Stimulated activated CD8-positive, alpha-beta memory T cell treated with anti-CD3 and anti-CD28 coated beads, Interleukin-12 subunit alpha, Interleukin-12 subunit beta, amount 100 ng/mL, for 4 hours (primary cell): ENCODE data around the gene MEIS2.

Experiments used
- DNase-seq: peaks from one replicate; pipeline ENCODE4 v3.0.0-alpha.2; 2020; ENCODE audit warnings: low read depth

The MEIS2 gene

DNA sequence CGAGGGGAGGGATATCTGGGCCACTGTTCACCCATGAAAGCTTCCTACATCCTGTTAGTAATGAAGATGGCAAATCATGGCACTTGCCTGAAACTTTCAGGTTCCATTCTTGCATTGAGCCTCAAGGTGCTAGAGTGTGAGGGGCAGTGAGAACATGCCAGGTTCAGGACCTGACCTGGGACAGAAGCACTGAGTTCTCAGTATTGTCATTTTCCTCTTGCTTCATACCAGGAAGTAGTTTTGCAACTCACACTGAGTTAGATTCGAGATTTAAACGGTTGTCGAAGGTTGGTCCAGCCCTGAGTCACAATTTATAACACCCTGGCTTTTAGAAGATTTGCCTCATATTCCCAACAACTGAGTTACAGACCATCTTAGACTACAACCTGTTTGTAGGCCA lies 11.8 kb upstream of the MEIS2 start:
- DNase-seq: no peak

DNA sequence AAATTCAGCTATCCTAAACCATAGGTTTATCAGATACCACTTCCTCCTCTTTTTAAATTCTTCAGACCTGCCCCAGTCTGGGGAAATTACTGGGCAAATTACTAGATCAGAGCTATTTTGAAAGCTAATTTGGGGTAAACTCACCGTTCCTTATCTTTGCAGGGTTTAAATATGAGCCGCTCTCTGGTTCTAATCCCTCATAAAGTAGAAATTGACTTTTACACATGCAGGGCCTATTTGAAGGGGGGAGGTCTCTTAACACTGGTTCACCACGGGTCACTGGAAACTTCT lies 11.0 kb upstream of the MEIS2 start:
- no peak for DNase-seq

DNA sequence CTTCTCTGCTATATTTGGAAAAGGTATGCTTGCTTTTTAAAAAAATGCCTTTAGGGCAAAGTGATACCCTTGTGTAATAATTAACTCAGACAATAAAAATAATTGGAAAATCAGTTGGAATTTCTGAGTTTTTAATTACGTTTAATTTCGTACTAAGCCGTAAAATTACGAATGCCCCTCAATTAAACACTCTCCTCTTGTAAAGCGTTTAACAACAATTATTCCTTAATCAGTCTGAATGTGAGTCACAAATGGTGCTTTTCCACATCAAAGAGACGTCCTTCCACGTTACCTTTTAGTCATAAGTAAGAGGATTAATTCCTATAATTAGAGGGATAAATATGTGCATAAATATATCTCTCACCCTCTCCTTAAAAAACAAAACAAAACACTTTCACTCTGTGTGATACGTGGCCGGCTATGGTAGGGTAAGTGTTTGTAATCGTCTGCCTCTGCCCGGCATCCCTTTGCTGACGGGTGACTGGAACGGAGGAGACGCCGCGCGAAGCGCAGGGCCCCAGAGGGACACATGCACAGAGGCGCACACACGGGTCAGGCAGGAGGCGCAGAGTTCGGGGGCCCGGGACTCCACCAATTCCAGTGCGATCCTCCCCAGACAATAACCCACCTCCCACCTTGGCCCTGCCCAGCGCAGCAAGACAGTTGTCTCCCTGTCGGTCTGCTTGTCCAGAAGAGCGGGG lies 9.7 kb upstream of the MEIS2 start:
- no peak for DNase-seq

- DNase-seq: no peak
Measured at GRCh38 chr15:37109168-37109871, 9.0 kb upstream of the MEIS2 start.

DNA sequence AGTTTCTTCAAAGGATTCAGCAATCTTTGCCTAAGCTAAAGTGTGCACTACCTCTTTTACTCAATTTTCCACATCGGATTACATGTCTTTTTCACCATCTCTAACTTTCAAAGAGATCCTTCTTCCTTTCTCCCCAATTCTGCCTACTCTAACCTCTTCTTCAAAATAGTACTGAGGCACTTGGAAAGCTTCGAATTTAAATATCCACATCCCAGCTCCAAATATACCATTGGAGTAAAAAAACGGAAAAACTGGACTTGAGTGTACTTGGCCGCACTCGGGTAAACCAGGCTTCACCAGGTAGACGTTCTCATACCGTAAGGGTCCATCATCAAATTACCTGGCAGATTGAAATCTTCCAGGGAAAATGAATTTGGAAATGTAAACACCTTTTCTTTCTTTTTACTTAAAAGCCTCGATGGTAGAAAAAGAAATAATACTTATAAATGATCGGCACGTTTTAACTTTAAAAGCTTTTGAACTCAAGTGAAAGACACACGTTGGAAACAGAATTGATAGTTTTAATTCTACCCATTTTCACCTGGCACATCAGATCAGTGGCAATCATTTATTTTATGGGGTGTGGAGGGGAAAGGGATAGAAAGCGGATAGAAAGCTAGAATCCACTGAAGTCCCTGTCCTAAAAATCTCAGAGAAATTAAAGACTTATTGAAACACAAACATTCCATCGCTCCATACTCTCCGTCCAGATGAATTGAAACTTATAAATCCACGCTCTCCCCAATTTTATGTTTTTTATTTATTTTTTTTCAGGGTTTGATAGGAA lies 8.2 kb upstream of the MEIS2 start:
- DNase-seq: no peak

GRCh38 chr15:37107744-37108380 lies 7.5 kb upstream of the MEIS2 start:
- DNase-seq: no peak

- DNase-seq: no peak
Measured at GRCh38 chr15:37107071-37107743, 6.9 kb upstream of the MEIS2 start.

DNA sequence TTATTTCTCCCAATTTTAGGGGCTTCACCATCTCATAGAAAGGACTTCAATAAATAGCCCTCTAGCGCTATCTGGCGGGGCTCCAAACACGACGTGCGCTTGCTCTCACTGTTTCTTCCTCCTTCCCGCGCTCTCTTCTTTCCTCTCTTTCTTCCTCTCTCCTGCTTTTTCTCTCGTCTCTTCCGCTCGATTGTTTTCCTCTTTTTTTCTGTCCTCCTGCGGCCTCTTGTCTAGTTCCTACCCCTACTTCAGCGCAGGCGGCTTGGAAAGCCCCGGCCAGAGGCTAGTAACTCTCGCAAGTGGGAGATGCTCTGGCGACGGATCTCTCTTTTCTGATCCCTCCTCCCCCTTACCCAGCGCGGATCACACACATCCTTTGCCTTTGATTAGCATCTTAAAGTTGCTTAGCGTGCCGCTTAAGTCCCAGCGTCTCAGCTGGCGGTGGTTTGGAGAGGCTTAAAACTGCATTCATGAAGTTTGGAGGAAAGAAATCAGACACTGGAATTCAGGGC lies 6.2 kb upstream of the MEIS2 start:
- DNase-seq: no peak

- DNase-seq: no peak
Measured at GRCh38 chr15:37105889-37106288, 5.5 kb upstream of the MEIS2 start.

- DNase-seq: no peak
Measured at GRCh38 chr15:37105029-37105428, 4.7 kb upstream of the MEIS2 start.

DNA sequence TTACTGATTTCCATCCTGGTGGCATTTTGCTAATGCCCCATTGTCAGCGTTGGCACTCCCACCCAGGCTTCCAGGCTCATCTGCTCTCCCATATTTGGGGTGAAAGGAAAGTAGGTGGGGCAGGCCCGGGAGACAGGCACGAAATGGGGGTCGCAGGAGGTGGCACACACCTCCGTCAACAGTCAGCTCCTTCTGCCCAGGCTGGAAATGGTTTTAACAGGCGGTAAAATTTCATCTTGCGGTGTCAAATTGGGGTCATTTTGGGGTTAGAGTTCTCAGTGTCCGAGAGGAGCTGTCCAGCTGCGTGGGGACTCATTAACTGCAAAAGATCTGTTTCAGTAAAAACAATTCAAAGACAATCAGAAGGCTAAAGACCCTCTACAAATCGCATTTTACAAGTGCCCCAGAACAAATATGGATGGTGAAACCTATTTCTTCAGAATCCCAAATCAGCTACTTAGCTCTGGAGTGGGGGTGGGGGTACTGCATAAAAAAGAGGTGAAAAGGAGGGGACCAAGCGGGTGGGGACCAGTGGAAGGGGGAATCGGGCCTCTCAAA lies 4.2 kb upstream of the MEIS2 start:
- DNase-seq: no peak

GRCh38 chr15:37103475-37104423 lies 3.4 kb upstream of the MEIS2 start:
- DNase-seq: no peak

DNA sequence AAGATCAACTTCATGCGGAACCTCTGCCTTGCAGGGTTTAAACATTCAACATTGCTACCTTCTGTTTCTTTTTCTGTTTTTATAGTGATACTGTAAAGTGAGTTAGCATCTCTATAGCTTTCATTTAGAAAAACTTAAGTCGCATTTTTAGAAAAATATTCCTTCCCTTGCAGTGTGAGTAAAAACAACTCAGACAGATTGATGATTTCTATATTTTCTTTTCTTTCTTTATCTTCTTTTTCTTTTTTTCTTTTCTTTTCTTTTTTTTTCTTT lies 2.8 kb upstream of the MEIS2 start:
- DNase-seq: no peak

GRCh38 chr15:37102305-37103162 lies 2.2 kb upstream of the MEIS2 start:
- DNase-seq: no peak

DNA sequence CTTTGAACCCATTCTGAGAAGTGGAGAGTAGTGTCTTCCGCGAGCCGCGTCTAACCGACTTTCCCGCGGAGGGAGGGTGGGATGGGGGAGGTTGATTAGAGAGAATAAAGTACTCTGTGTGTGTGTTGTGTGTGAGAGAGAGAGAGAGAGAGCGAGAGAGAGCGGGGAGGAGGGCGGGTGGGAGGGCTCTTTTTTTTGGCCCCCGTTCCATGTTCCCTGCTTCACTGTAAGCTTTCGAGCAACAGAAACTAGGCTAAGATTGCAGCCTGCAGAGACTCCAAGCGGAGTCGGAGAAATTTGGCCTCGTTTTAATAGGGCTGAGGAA lies 1.6 kb upstream of the MEIS2 start:
- no peak for DNase-seq

DNA sequence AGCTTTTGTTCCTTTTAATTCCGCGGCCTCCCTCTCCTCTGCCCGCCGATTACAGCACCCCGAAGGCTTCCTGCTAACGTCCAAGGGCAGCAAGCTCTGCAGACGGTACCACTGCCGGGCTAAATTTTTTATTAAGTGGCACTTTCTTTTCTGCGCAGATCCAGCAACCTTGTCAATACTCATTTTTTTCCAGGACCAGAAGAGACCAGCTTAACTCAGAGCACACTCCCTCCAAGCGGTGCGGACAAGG lies 542 bp upstream of the MEIS2 start:
- DNase-seq: no peak

GRCh38 chr15:37099319-37100108 lies 835 bp downstream of the MEIS2 start:
- no peak for DNase-seq

- DNase-seq: no peak
Measured at GRCh38 chr15:37098468-37099318, 1.7 kb downstream of the MEIS2 start.
